ENCODE results near the gene DMD.
"Not testable (repeated sequence)": the region's sequence is repeated elsewhere in the genome, so short reads cannot be mapped to it uniquely, and the experiment has no call there.

The DMD gene

DNA sequence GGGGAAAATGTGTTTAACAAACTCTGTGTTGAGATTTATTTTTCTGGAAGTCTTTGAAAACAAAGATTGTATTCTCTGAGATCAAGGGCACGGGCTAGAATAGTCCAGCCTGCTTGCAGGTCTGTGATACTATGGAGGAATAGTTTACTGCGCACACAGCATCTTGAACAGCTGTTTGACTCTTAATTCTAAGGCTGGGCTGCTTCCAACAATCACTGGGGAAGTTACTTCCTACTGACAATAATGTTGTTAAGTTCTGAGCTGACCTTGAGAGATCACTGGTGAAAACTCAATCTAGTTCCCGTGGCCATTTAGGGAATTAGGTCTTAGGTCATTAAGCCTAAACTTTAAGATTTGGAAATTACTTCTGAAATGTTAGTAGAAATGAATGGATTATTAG, 1723.4 kb downstream of the DMD start:
- no peak for DNase-seq

DNA sequence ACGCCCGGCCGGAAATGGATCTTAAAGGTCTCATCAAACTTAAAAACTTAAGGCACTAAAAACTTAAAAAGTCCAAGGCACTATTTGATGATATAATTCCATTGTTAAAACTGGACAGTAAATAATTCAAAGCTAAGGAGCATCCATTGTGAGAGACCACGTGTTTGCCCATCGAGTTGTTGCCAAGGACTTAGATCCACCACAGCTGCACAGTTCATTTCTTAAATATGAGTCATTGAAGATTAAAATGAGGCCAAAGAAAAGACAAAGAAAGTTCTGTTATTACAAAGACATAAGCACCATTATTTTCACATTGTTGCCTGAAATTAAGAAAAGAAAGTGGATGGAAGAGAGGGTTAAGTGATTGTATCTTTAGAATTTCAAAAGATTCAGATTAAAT, 1728.0 kb downstream of the DMD start:
- no peak for DNase-seq

DNA sequence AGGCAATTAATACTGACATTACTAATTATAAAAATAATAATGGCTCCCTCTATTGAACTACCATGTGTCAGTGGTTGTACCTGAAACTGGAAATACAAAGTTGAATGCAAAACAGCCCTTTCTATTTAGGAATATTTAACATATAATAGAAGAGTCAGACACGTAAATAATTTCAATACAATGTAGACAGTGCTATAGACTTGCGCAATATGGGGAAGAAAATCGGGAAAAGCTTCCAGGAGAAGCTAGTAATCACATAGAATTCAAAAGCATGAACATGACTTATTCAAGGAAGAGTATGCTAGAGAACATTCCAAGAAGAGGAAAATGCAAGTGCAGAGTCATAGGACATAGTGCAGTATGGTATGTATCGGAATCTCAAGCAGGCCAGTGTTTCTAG, 1730.7 kb downstream of the DMD start:
- no peak for DNase-seq

DNA sequence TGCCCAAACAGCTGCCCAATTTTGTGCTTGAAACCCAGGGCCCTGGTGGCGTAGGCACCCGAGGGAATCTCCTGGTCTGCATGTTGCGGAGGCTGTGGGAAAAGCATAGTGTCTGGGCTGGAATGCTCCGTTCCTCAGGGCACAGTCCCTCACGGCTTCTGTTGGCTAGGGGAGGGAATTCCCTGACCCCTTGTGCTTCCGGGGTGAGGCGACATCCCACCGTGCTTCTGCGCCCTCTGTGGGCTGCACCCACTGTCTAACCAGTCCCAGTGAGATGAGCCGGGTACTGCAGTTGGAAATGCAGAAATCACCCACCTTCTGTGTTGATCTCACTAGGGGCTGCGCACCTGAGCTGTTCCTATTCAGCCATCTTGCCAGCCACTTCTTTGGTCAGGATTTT, 1740.1 kb downstream of the DMD start:
- DNase-seq = no peak

DNA sequence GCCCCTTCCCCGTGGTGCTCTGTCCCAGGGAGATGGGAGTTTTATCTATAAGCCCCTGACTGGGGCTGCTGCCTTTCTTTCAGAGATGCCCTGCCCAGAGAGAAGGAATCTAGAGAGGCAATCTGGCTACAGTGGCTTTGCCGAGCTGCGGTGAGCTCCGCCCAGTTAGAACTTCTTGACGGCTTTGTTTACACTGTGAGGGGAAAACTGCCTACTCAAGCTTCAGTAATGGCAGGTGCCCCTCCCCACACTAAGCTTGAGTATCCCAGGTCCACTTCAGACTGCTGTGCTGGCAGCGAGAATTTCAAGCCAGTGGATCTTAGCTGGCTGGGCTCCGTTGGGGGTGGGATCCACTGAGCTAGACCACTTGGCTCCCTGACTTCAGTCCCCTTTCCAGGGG, 1740.6 kb downstream of the DMD start:
- not testable (repeated sequence) for DNase-seq

DNA sequence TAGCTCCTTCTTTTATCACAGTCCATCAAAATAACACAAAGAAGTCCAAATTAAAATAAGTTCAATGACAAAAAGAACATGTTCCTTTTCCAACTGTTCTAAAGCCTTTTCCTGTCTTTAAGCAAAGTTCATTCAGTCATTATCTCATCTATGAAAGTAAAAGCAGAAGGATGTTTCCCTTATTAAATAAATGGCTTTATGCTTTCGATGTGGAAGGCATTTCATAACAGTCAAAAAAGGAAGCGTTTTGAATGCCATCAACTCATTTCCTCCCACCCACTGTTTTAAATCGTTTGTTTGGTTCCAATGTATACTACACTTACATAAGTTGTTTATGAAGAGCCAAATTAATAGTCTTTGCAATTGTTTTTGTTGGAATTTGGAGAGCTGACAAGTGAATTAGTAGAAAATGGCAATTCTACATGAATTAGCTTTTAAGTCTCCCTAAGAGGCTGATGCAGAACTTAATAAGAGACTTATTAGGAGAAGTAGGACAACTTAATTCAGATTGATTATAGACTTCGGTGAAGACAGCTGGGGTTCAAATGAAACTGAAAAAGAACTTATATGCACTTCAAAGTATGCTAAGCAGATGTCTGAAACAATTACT, 1746.9 kb downstream of the DMD start:
- DNase-seq = no peak

DNA sequence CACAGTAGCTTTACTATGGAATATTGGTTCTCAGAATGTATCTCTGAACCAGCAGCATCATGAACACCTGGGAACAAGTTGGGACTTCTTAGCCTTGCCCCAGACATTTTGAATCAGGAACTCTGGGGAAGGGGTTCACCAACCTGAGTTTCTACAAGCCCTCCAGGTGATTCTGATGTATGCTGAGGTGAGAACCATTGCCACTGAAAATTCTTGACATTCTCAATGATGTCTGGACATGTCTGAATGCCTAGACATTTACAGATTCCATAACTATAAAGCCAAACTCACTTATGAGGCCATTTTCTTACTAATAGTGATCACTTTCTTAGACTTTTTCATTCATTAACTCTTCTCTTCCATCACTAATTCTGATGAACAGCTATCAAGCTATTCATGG, 1750.1 kb downstream of the DMD start:
- DNase-seq = no peak

DNA sequence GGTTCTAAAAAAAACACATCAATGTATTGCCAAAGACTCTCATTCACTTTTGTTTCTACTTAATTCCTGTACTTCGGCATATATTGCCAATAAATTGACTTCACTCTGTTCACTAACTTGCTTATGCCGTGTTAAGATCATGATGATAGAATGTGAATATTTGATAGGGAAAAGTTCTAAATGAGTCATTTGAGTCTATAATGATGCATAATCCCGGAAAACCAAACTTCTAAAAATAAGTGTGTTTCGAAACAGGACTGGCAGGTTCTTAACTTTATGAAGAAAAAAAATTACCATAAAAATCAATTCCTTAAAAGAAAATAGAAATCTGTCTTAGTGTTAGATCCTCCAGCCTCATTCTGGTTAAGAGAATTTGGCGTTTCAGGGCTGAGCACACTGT, 1752.0 kb downstream of the DMD start:
- DNase-seq = no peak

DNA sequence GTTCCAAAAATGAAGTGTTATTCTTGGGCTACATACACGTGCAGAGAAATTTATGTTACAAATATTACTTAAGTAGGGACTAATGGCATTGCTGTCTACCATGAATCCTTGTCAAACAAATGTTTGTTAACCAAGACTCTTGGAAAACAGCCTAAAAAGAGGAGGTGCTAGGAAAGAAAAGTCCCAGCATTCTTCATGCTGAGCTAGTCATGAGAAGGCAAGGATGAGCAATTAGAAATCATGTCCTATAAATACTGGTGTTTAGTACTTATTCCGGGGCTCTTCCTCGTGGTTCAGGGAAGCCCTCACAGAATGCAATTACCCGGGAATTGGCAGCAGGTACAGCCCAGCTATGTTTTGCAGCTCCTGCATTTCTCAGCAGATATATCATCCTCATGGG, 1761.4 kb downstream of the DMD start:
- DNase-seq = no peak

DNA sequence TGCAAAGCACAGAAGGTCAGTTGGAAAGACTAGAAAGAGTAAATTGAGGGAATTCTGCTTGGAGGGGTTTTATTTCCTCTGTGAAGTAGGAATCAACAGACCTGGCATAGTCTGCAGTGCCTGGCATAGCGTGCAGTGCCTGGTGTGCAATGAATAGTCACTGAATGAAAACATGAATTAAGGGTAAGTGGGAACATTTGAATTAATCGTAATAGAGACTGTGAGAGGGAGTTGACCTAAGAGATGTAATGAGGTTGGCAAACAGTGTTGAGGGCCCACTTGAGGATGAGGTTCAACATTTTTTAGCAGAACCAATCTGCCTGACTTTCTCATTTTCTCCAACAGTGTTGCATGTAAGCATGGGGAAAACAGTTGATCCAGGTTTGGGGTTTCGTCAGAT, 1762.3 kb downstream of the DMD start:
- DNase-seq = no peak

DNA sequence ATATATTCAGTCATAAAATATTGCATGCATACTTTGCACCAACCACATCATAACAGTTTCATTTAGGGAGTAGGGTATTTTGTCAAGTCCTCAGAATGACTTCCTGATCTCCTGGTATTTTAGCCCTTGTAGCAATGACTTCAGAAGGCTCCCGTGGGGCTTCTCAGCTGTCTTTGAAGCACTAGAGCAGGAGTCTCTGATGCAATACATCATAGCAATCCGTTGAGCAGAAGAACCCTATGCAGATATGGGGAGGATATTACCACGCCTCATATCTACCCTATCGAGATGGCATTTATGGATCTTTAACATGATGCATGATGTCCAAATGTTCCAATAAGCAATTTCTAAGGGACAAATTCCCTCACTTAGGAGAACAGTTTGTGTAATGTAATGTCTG, 1765.8 kb downstream of the DMD start:
- DNase-seq = no peak

DNA sequence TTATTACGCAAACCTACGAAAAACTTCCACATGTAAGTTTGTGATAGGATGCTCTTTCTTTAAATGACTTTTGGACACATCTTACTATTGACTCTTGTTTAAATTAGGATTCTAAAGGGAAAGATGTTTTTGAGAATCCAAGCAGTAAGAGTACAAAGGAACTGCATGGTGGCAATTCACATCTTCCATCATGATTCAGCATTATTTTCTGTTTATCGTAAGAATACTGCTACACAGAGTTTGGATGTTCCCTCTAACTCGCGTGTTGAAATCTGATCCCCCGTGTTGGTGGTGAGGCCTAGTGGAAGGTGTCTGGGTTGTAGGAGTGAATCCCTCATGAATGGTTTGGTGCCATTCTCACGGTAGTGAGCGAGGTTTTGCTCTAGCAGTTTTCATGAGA, 1767.7 kb downstream of the DMD start:
- DNase-seq = no peak

DNA sequence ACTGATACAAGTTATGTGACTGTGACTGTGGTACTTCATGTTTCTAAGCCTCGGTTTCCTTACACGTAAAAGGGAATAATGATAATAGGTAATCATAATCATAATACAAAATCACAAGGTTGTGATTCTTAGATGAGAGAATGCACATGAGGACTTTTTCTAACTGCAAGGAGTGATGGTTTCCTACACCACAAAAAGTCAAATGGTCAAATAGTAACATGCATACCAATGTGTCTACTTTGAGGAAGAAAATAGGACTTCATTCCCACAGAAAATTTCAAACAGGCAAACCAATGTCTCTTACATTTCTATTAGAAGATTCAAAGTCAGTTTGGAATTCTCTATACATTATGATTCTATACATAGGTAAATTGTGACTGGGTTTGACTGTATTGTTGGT, 1770.8 kb downstream of the DMD start:
- no peak for DNase-seq

DNA sequence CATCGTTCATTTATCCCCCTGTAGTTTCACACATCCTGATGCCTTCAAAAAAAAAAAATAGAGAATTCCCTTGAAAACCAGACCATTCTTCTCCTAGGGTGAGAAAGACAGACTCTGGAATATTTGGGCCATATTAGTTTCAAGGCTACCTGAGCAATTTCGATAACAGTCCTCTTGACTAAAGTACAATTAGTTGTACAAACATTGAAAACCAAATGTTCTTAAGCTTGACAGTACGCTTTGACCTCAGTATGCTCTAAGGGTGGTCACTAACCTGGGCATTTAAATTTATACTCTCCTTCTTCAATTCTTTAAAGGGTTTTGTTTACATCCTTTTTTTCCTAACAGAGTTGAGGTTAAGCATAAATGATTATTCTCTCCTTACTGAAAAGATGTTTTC, 1774.9 kb downstream of the DMD start:
- no peak for DNase-seq

DNA sequence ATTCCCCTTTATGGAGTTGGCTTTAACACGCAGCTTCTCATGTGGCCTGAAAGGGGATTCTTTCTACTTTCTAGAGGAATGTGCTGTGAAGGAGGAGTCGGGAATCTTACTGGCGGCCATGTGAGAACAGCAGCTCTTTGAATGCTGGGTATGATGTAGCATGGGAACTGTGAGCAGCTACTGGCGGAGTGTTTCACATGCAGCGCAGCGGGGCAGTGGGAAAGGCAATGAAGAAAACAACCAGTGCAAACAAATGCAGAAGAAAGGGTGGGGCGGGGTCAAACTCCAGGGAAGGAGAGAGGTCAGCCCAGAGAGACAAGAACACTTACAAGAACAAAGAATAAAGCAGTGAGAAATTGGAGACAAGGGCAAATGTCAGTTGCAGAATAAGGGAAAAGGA, 1775.8 kb downstream of the DMD start:
- peak; percentile 47 for DNase-seq

DNA sequence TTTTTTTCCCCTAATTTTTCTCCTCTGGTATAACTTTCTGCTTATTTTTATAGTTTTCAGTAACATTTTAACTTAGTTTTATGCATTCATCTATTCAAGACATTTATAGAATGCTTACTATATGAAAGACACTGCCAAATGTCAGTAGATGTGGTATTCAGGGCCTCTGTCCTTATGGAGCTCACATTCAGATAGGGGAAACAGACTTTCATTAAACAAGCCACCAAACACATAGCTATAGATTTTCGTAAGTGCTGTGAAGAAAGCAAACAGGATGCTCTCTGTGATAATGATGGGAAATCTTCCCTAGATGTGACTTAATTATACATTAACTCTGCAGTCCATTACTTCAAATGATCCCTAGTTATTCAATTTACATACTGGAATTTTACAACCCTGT, 1777.5 kb downstream of the DMD start:
- no peak for DNase-seq

DNA sequence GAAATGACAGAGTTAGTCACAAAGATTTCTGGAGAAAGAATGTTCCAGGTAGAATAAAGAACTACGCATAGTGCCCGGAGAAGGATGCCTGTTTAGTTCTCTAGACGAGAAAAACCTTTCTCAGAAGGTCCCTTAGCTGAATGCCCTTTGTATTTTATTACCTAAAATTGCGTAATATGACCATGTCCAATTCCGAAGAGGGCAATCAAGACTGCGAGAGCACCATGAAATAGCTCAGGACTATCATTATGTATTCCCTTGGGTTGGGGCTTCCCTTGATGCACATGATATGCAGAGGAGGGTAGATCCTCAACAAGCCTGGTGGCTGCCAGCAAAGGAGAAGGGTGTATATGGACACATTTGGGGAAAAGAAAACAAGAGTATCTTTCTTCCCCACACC, 1781.4 kb downstream of the DMD start:
- DNase-seq = no peak

DNA sequence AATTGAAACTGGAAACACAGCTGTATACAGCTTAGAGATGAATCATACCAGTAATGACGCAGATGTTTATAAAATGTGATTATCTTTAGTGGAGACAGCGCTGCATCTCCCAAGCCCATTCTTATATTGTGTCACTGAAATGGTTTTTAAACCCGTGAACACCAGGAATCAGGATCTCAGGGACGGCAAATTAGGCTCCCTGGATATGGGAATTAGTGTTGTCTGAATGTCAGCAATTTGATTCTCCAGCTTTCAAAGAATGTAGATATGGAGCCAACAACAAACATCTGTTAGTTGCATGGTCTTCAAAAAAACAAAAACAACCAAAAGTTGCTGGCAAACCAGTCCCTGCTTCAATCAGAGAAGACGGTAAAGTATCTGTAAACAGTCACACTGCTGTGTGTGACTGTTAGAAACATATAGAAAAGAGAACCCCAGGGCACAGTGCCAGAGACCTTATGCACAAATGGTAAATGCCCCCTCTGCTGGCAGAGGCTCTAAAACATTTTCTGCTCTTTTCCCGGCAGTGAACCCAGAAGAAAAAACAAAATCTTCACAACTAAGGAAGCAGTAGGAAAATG, 1787.7 kb downstream of the DMD start:
- peak; percentile 52 for DNase-seq

DNA sequence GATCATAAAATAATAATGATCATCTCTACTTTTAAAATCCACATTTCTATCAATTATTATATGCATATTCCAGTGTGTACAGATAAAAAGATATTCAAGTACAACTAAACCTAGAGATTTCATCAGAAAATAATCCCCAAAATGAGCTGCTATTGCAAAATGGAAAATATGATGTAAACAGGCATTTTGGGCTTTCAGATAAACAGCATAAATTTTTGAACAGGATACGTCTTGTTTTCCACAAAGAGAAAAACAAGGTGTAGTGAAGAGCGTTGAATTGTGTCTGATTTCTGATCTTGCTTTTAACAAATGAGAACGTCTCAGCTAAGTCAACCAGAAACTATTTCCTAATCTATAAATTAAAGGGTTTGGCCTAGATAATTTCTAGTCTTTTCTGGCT, 1789.9 kb downstream of the DMD start:
- no peak for DNase-seq

DNA sequence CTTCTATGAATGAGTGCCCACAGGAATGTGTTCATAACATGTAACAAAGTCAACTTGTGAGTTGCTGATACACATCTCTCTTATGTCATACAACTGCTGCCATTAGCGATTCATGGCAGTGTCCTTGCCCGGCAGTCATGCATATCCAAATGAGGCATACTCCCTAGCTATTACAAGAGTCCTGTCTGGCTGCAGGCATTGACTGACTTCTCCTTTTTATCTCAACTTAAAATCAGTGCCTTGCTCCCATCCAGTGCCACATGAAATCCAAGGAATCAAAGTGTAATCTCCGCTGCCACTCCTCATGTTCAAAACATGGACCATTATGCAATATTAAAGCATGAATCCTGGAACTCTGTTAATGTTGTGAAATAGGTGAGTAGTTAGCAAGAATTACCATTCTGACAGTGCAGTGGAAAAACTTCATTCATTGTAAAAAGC, 1790.6 kb downstream of the DMD start:
- no peak for DNase-seq

DNA sequence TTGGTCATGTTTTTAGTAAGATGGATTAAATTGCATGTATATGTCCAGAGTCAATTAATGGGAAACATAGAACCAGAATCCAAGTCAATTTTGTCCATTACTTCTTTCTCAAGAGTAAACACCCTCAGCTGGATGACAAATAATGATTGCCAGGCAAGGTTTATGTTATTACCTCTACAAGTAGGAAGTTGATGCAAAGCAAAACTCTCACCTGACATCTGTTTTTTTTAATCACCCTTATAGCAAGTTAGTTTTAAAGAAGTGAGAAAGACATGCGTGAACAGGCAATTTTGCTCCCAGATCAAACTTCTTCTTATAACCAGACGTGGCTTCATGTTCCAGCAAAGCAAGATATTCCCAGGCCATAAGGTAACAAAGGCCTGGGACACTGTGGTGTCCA, 1791.0 kb downstream of the DMD start:
- DNase-seq = no peak

DNA sequence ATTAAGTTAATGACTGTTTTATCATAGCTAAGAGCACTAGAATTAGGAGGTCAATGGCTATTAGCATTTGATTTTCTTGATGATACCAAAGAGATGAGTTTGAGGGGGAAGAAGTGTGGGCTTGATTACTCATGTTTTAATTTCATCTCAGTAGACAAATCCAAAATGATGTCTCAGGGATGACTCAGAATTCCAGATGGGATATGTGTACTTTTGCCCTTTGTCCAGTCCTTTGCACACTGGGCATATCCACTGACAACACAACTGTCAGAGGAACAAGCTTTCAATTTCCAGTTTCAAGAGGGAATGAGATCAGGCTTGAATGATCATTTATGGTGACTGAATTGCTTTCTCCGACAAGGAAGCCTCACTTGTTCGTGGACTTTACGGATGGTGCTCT, 1814.2 kb downstream of the DMD start:
- DNase-seq = no peak

DNA sequence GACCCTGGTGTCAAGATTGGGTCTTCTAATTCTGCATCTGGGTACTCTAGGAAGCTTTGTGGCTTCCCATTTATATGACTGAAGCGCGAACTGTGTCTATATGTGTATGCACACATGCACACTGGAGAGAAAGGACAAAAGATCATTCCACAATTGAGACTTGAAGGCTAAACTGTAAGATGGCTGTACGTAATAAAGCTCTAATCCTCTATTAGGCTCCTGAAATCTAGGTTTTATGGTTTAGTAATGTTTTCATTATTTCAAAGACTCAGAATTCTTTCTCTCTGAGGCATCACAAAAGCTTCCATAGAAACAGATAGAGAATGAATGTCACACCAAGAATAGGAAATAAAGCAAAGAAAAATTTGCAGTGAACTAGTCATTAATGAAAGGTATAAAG, 1818.8 kb downstream of the DMD start:
- no peak for DNase-seq

DNA sequence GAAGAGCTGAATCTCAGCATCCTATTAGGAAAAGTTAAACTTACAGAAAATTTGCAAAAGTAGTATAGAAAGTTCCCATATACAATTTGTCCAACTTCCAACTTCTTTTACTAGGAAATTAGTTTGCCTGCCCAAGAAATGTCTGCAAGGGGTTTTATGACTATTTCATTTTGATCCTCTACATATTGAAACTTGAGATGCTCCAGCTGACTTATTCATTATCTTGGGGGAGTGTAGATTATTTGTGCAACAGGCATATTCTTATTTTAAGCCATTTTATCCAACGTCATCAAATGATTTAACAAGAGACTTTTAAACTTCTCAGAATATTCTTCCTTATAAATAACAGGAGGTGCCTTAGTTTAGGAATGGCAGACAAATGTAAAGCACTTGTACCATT, 1822.4 kb downstream of the DMD start:
- DNase-seq = no peak

DNA sequence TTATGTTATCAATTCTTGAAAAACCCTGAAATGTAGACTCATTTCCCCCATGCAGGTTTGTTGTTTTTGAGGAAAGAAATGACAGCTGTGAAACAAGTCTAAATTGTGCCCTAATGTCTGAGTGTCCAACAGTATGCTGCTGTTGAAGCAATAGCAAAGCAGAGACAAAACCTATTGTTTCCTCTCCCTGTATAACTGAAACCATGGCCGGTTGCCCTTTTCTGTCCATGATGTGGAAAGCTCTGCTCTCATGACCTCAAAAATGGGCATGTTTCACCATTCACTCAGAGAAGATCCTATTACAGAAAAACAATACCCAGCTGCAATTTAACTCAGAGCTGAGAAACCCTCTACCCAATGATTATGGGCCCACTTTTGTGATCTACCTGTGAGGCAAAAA, 1826.9 kb downstream of the DMD start:
- DNase-seq = no peak

DNA sequence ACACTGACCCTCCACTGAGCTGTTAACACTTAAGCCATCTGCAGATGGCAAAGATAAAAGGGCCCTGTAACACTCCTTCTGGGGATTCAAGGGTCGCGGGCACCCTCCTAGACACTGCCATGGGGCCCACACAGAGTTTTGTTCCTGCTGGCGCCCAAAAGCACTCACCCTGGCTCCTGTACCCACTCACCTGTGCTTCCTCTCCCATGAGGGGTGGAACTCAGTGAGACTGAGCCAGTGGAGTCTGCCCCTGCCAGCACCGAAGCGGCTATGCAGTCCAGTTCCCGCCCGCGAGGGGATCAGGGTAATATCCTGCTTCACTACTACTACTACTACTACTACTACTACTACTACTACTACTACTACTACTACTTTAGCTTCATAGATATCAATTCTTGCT, 1827.4 kb downstream of the DMD start:
- no peak for DNase-seq

Measured in left hindlimb (tissue), 1 donor.